Stimulated activated CD4-positive, alpha-beta T cell treated with anti-CD3 and anti-CD28 coated beads, TNF-alpha, amount 100 ng/mL, for 48 hours (primary cell): Measurements from ENCODE around the gene TFPI.

Experiments
- DNase-seq, 3 donors: peaks; one replicate each; pipeline ENCODE4 v3.0.0-alpha.2; 2020; ENCODE audit warnings: low read depth in 3 of 3

TFPI gene

DNA sequence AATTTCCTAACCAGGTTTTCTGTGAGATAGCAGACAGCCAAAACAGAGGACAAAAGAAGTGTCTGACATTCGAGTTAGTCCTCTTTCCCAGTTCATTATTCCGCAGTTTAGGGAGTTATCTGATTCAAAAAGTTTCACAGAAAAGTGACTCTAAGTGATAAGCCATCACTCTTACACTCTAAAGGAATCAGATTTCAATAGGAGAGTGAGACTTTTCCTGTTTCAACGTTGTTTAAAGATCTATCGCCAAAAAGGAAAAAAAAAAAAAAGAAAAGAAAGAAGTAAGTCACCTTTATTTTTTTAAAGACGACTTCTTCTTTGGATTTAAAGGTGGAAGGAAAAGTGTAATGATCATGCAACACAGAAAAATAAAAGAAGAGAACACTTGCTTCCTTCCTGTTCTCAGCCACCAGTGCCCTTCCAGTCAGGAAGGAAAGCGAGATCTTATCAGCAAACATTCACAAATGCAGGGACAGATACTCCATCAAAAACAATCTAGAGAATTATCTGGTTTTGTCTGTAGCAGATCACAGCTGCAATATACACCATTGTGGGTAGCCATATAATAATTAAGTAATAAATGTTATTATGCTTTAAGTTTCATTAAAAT lies 49.8 kb downstream of the TFPI start:
- no peak for DNase-seq

DNA sequence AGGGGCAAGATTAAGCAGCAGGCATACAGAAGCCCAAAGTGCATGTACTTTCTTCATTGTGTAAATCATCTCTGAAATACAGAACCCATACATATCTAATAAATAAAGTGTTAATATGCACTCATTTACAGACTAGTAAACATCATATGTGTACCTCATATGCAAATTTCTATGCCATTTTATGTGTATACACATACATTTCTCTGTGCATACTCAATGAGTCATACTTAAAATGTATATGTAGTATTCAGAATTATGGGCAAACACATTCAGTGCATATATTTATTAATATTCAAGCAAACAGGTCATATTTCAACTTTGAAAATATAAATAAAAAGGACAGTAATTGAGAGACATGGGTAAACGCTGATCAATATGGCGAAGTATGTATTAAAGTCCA lies 50.5 kb downstream of the TFPI start:
- no peak for DNase-seq

DNA sequence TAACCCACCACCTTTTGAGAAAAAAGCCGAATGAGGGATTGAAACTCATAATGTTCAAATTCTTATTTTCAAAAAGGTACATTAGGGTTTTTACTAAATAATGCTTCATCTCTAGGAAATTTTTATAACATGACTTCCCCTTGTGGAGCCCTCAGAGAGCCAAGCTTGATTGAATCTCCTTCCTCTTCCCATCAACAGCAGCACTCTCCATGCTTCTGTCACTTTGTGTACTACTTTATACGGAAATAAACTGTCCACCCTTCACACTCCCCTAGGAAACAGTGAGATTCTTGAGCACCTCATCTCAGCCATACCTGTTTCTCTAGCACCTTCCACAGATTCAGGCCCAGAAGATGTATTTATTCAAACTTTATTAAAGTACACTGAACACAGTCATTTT lies 51.8 kb downstream of the TFPI start:
- no peak for DNase-seq

DNA sequence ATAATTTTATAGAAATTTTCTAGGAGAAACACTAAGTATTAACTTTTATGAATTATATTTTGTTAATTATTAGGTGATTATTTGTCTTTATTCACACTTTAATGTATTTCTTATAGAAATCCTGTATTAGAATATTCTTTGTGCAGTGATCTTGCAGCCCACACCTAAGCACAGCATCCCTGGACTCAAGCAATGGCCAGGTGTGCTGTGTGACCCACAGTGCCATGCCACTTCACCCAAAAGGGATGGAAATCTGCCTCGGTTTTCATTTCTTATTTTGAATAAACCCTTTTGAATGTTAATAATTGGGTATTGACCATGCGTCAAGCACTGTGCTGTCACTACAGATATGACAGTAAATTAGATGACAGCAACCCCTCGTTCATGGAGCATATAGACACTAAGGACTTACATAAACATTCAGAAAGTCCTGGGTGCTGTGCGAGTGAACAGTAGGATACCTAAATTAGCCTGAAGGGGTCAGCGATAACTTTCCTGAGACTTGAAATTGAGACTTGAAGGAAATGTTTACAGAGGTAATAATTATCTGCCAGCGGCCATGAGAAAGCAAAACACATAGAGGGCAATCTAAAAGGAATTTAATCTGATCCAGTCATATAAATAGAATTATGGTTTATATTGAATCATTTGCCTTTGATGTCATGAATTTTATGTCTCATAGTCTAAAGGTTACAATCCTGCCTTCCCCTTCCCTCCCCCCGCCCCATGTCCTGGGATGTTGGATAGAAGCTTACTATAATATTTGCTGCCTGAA lies 53.5 kb downstream of the TFPI start:
- no peak for DNase-seq

DNA sequence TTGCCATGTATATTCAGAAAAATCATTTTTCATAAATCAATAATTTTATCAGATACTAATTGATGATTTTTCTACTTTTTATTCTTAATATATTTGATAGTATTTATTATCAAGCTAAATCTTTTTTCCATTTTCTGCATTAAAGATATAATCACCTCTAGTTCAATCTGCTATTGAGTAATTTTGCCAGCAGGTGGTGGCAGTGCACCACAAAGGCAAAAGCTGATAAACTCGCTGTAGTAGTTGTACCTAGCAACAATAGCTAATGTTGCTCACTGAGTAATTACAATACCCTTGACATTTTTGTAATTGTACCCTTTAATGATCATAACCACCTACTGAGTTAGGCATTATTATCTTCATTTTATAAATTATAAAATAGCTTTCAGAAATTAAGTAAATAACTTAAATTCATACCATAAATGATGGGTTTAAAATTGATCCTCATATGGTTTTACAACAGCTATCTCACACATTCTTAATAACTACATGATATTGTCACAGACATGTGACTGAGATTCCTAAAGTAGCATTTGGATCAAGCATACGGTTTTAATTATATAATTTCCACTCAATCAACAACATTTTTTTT lies 54.2 kb downstream of the TFPI start:
- peak; percentile 4 to 24 (median 8) for DNase-seq

DNA sequence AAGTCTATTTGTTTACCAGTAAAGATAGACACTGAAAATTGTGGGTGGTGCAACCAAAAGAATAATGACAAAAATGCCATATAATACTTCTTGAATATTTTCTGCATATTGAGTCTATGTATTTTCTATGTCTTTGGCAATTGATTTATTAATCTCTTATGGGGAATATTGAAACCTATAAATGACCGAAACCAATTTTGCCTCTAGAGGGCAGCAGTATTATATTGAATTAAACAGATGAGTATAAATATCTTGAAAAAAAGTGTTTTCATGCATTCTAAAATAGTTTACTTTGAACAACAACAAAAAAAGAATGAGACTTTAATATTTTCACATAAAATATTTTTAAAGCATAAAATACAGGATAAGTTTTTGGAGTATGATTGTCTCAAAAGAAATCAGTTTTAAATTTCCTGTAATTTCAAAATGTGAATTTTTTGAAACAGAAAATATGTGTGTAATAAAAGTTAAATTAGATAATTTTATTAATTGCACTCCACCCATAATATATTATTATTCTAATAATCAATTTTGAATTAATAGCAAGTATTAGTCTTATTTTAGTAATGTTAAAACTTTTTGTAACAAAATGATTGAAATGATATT lies 56.3 kb downstream of the TFPI start:
- DNase-seq, result no peak

DNA sequence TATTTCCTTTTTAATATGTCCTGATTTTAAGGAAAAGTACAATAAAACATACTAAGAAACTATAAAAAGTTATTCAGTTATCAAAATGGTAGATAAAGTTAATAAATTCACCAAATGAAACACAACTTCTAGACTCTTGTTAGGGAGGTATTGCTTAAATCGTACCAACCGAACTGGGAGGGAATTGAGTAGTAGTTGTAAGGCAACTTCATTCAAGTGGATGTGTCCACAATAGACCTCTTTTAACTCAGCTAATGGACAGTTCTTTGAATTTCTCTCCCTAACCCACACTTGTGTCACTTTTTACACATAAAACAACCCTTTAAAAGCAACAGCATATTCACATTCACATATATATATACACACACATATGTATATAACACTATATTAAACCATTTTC lies 57.1 kb downstream of the TFPI start:
- no peak for DNase-seq

DNA sequence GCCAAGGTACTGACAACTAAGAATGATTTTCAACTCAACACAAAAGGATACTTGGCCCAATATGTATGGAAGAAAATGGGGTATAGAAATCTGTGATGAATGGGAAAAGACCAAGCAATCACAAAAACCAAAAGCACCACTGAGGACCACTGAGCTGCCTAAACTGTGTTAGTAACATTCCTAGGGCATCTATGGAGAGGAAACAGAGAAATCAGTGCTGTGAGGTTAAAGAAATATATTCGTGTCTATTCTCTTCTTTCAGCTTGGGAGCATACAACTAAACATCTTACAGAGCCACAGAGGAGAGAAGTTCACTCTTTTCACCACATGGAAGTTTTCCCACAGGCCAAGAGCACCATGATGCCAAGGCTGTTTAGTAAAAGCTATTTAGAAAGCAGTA lies 58.9 kb downstream of the TFPI start:
- DNase-seq, result no peak

DNA sequence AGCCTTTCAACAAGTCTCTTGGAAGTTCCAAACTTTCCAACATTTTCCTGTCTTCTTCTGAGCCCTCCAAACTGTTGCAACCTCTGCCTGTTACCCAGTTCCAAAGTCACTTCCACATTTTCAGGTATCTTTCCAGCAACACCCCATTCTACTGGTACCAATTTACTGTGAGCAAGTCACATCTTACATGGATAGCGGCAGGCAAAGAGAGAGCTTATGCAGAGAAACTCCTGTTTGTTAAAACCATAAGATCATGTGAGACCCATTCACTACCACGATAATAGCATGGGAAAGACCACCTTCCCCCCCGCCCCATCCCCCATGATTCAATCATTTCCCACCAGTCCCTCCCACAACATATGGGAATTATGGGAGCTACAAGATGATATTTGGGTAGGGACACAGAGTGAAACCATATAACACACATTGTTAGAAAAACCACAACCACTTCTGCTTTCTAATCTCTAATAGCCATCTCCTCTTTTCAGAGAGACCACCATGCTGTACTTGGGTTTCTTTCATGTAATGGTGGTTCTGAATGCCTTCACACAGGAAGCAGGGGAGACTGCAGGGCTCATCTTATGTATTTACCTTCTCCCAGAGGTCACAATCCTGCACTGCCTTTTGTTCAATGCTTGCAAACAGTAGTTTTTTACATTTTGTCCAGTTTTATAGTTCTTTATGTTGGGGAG lies 60.2 kb downstream of the TFPI start:
- DNase-seq, result no peak

DNA sequence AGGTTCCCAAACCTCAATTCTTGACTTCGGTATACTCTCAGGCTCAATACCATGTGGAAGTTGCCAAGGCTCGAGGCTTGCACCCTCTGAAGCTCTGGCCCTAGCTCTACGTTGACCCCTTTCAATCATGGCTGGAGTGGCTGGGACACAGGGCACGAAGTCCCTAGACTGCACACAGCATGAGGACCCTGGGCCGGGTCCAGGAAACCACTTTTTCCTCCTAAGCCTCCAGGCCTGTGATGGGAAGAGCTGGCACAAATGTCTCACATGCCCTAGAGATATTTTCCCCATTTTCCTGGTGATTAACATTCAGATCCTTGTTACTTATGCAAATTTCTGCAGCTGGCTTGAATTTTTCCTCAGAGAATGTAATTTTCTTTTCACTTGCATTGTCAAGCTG lies 61.1 kb downstream of the TFPI start:
- DNase-seq, result no peak

DNA sequence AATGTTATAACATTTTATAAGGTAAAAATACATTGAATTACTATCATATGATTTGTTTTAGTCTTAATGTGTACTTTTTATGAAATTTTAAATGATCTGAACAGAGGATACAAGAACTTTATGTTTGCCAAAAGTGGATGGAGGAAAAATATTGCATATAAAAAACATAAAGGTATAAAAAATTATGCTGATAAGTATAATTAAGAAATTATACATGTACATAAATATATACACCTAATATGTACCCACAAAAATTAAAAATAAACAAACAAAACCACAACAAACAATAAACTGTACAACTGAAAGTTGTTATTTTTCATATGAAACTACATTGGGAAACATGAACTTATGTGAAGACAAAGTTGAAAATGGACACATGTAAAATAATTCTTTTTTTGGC lies 68.0 kb downstream of the TFPI start:
- DNase-seq, result no peak

DNA sequence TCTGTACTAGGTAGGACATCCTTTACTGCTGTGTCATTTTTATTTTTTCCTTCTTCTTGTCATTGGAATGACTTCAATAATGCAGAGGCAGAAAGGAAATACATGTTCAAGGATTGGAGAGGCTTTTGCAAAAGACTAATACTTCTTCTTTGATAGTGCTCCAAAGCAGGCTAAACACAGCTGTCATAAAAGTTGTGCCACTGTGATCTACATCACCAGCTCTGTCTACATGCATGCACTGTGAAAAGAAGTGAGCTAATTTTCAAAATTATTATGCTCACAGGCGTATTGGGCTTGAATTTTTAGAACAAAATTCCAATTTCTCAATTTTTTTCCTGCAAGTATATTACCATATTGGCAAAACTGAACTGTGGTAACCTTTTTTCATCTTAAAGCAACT lies 68.7 kb downstream of the TFPI start:
- no peak for DNase-seq

DNA sequence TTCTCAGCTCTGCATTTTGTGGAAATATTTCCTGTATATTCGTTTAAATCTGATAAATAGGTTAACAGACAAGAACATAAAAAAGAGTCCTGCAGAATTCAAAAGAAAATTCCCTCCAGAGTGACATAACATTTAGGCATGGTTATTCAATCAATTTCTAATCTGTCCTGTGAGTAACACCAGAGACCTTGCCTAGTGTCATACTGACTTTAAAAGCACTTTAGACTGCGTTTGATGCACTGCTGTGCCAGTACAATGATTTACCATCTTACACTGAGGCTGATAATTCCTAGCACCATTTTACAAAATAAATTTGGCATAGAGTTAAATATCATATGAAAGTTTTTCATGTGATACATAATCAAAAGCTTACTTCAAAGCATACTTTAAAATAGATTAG lies 70.7 kb downstream of the TFPI start:
- no peak for DNase-seq

DNA sequence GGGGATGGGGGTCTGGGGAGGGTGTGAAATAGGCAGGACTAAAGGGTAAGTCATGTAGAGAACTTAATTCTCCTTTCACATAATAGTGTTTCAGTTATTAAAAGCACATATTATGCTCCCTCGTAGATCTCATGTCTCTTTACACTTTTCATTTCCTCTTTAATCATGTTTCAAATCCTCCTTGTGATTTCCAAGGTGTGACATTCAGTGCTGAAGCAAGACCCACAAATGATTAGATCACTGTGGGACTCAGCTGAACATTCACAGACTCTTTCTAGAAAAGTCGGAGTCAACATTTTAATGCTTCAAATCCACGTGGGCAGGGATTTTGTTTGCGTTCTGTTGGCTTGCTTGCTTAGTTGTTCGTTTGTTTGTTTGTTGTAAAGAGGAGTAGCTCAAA lies 71.4 kb downstream of the TFPI start:
- no peak for DNase-seq

DNA sequence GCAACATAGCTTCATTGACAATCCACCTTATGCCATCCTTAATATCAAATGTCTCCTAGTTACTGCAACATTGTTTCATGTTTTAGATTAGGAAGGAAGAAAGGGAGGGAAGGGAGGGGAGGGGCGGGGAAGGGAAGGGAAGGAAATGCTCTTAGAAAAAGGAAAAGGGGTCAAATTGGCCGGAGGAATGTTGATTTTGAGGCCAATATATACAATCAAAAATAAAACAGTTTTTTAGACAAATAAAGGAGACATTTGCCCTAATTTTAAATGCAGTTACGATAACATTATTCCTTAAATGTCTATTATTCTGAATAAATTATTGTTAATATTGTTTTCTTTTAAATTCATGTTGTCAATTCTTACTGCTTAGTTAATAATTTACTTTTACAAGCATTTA lies 72.7 kb downstream of the TFPI start:
- DNase-seq, result no peak

DNA sequence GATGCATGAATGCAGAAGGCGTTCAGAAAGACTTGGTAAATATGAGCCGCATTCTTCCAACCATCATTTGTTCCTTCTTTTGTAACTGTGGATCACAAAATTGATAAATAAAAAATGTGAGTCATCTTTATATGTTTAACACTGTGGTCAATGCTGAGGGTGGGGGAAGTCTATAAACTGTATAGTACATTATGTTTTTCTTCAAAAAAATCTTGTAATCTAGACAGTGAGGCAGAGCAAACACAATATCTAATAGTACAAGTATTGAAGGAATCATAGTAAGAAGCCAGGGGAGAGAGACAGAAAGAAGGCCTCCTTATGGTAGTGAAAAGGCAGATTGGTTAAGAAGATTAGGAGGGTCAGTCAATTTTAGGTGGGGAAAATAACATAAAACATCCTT lies 75.5 kb downstream of the TFPI start:
- DNase-seq, result no peak

DNA sequence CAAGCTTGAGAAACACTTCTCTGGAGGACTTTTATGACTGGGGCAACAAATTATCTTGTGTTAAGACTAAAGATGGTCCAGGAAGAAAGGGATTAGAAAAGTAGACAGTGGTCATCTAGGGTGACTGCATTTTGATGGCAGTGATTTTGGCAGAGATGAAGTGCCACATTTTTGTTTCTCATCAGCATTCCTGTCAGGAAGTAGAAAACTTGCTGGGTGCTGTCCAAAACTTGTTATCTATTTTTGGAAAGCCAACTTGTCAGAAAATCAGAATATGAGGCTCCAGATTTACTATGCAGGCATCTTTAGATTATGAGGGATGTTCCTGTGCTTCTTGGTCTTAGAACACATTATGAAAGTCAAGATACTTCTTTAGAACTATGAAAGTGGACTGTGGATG lies 77.2 kb downstream of the TFPI start:
- DNase-seq, result no peak

DNA sequence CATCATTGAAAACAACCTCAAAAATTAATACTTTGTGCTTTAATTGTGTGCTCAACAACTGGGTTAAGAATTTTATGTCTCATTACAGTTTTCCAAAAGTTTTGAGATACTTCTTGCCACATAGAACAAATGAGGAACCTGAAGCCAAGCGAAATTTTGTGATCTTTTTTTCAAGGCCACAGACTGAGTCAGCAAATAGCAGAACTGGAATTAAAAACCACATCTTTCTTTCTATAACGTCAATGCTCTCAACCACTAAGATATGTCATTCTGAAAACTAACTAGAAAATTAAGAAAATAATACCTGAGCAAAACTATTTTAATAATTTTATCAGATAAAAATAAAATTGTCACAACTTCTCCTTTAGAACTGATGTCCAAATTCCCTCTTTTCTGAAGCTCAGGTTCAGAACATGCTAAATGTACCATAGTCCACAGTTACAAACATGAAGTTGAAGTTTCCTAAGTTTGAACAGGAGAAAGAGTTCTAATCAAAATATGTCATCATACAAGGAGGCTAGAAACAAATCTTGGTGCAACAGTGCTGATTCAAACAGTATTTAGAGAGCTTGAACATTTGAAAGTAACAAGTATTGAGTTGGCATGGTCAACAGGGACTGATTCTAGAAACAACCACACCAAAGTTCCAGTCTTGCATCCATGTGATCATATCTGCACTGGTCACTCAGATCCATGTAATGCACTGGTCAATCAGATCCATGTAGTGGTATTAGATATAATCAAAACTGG lies 78.6 kb downstream of the TFPI start:
- no peak for DNase-seq

DNA sequence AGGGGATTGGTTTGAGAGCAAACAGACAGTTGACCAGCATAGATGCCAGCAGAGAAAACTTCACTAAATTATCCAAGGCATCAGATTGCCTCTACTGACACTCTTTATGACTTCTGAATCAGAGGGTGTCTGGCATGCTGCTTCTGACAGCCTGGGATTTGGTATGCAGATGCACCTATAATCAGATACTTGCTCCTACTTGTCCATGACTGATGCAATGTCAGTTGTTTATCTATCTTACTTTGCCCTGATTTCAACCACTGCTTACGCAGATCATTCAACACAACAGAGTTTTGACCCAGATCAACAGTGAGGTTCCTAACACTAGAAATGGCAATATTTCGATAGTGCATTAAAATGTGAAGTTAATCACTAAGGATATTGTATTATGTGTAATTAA lies 83.5 kb downstream of the TFPI start:
- DNase-seq, result no peak

DNA sequence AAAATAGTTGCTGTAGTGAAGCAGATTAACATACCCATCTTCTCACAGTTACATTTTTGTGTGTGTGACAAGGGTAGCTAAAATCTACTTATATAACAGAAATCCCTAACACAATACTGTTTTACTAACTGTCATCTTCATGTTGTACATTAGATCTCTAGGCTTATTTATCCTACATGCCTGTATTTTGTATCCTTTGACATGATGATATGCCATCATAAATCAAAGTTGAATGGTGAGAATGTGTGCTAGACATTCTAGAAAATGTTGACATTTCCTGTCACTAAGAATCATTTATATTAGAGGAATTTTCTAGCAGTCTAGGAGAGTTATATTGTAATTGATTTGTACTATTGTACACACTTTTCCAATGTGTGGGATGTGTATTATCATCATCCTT lies 84.7 kb downstream of the TFPI start:
- no peak for DNase-seq

DNA sequence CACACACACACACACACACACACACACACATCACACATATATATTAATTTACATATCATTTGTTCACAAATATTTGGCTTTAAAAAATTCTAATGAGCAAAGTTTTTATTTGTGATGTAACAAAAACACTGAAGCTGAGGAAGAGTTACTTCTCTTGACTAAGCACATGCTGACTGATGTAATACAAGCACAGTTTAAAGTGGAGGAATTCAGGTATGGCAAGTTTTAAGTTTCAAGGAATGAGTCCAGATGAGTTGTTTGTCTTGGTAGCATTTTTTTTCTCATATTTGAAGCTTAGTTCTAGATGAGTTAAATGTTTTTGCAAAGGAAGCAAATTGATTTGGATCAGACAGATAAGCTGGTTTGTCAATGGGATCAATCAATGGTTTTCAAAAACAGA lies 86.0 kb downstream of the TFPI start:
- DNase-seq, result no peak
